Skeletal muscle cell (primary cell): ENCODE results near the gene RNF149.
"Not testable (repeated sequence)": the region's sequence is repeated elsewhere in the genome, so short reads cannot be mapped to it uniquely, and the experiment has no call there.

Experiments used
- DNase-seq: peaks from one replicate; pipeline ENCODE4 v3.0.0-alpha.2; 2010; ENCODE audit warnings: low read depth
- H3K4me3 ChIP-seq: 2 replicates; pipeline ENCODE4 v1.5.1; 2011; ENCODE audit warnings: low read depth, mild to moderate bottlenecking, control low read depth, low read length, moderate library complexity

The RNF149 gene

GRCh38 chr2:101308432-101309210, at the start of gene RNF149:
Gene RNF149, minus strand, starts transcription at chr2:101308701. Its CDS starts 113 bp downstream, at chr2:101308588.
- peak within 1 kb of the TSS; percentile 75 for H3K4me3 ChIP-seq
- peak; percentile 69 for DNase-seq

DNA sequence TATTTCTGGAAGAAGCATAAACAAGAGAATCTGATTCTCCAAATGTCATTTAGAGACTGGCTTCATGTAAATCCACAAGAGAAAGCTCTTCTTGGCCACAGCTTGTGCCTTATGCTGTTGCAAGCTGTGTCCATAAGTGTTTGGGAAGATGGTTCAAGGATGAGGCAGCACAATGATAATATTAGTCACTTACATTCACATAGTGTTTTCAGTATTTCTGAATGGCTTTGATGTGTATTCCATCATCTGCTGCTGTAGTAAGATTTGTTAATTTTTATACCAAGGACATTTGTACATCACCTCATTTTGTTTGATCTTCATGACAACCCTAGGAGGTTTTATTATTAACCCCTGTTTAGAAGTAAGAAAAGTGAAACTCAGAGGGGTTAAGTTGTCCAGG, 48.9 kb upstream of the RNF149 start:
- no peak for DNase-seq

DNA sequence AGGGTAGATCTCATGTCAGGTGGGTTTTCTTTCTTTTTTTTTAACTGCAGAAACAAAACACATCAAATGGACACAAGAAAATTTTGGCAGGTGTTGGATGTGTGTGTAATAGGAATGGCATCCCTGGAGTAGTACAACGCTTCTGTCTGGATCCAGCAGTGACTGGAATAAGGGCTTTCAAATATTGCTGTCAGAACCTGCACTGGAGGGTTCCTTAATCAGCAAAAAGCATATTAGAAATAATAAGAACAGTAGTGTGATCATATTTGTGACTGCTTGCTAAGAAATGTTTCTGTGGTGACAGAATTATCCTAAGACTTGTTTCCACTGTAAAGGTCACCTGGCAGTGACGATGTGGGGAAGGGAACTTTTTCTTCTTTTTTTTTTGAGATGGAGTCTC, 48.0 kb upstream of the RNF149 start:
- DNase-seq = no peak
- H3K4me3 ChIP-seq = no peak overlapping the region

More for the DNA sequence above, 48.9 kb upstream of the RNF149 start:
- no peak overlapping the region for H3K4me3 ChIP-seq

DNA sequence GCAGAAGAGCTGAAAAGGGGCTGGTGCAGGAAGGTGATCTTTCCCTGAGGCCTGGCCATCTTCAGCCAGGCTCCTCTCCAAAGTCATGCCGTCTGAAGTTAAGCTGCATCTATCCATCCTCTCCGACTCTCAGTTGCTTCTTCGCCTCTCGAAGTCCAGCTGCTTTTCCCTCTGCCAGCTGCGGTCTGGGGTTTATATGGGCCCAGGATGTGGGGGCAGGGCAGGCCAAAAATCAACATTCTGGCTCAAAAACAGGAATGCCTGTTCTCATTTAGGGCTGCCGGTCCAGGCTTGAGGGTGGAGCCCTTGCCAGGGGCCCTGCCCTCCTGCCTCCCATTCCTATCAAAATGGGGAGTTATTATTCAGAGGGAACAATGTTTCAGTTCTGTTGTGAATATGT, 47.6 kb upstream of the RNF149 start:
- no peak for DNase-seq
- H3K4me3 ChIP-seq = no peak overlapping the region

DNA sequence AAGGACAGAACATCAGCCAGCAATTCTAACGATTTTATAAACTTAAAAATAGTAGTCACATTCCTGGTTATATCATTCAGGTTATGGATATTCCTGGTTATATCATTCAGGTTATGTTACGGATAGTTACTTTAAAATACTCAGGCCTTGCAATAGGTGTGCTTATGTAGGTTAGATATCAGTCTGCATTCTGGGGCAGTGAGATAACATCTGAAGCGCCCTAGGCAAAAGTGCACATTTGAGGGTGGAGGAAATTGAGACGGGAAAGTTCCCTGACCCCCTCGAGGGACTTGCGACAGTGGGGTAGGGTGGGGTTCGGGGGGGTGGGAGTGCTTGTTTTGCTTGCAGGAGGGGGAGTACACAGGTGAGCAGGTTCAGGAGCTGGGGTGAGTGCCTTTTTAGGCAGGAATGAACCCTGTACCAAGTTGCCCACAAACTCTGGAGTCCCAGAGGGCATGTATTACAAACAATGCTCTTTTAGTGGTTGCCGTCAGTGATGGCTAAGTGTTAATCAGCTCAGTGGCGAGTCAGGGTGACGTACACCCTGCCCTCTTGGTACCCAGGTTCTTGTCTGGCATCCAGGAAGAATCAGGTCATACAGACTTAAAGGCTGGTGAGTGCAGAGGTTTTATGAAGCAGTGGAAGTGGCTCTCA, 47.0 kb upstream of the RNF149 start:
- H3K4me3 ChIP-seq = no peak overlapping the region
- no peak for DNase-seq

DNA sequence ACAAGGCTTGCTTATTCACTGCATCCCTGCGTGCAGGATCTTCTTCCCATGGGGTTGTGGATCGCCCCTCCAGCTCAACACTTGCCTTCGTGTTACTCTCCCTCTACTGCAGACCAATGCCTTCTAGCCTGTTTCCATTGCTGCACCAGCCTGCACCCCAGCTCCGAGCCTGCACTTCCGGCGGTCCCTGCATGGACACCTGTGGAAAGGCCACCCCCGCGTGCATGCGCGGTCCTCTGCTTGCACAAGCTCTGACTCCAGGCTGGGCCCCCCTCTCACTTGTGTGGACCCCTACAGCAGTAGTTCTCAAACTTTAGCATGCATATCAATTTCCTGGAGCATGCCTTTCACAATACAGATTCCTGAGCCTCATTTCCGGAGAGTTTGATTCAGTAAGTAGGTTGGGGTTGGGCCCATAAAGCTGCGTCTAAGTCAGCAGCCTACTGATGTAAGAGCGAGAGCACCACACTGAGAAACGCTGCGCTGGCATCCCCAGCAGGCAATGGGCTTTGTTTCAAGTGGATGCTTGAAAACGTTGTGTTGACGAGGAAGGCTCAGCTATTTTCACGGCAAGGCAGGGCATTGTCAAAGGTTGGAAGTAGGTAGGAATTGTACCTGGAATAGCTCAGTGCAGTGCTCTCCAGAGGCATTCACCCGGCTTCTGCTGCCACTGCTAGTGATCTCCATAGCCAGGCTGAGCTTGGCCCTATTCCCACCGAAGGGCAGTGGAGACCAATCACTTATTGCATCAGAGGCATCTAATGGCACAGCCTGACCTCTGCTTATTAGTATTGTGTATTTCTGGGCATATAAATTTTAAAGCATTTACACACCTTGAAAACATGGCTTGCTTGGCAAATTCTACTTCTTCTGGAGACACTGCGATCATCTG, 46.2 kb upstream of the RNF149 start:
- no peak for DNase-seq
- no peak overlapping the region for H3K4me3 ChIP-seq

DNA sequence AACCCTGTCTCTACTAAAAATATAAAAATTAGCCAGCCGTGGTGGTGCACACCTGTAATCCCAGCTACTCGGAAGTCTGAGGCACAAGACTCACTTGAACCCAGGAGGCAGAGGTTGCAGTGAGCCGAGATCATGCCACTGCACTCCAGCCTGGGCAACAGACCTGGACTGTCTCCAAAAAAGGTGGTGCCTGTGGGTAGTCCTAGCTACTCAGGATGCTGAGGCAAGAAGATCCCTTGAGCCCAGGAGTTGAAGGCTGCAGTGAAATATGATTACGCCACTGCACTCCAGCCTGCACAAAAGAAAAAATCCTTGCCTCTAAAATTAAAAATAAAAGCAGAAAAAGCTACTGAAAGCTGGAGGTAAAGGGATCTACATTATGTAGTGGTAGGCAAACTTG, 44.1 kb upstream of the RNF149 start:
- DNase-seq = not testable (repeated sequence)

DNA sequence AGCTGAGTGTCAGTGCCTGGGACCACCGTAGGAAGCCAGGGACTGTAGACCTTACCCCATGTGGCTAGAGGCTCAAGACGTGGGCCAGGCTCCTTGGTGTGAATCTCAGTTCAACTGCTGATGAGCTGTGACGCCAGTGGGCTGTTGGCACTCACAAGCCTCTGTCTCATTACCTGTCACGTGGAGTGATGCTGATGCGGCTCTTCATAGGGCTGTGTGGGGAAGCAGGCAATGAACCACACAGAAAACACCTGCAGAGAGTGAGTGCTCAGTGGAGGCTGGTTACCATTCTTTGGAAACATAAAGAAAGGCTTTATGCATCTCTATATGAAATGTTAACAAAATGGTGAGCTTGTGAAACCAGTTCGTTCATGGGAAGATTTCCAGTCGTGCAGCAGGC, 42.7 kb upstream of the RNF149 start:
- no peak overlapping the region for H3K4me3 ChIP-seq
- DNase-seq = no peak

More for the DNA sequence above, 44.1 kb upstream of the RNF149 start:
- H3K4me3 ChIP-seq = not testable (repeated sequence)

DNA sequence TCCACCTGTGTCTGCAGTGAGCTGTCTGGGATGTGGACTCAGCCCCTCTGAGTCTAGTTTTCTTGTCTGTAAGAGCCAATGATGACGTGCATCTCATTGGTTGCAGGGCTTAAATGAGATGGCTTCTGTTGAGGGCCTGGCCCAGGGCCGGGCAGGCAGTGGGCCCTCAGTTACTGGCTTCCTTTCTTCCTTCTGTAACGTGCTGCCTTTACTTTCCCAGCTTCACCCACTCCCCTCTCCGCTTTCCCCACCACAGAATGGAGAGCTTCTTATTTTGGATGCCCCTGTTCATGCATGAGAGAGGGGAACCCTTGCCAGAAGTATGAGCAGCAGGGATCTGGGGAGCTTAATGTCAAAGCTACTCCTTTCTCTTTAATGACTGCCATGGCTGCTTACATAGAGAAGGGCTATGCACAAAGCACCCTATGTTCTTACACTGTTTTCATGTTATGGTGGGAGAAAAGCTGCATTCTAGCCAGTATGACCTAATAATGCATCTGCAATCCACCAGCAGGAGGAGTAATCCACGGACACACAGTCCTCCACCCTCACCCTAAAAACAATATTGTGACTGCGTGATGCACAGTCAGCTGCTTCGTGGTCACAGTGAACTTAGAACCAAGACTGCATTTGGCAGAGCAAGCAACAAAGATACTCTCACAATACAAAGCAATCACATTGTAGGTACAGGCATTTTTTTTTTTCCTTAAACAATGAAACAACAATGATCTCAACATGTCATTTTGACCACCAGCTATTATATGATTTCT, 41.6 kb upstream of the RNF149 start:
- H3K4me3 ChIP-seq = no peak overlapping the region
- peak; percentile 45 for DNase-seq

DNA sequence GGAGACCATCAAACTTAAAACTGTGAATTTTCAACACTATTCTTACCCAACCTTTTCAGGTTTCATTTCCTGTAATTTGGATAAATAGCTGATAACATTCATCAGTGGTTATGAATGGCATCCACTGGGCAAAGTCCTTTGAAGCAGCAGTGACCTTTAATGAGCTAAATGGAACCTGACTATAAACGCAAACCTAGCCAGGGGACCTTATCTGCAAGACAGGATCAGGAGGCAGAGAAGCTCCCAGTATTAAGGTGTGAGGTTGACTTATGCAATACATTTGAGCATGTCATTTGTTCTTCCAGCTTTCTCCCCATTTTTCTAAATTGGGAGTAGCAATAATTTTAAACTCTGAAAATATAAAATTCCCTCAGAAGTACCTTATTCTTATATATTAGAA, 40.4 kb upstream of the RNF149 start:
- no peak overlapping the region for H3K4me3 ChIP-seq
- no peak for DNase-seq

GRCh38 chr2:101346909-101347308, 38.4 kb upstream of the RNF149 start:
- no peak overlapping the region for H3K4me3 ChIP-seq
- DNase-seq = no peak

DNA sequence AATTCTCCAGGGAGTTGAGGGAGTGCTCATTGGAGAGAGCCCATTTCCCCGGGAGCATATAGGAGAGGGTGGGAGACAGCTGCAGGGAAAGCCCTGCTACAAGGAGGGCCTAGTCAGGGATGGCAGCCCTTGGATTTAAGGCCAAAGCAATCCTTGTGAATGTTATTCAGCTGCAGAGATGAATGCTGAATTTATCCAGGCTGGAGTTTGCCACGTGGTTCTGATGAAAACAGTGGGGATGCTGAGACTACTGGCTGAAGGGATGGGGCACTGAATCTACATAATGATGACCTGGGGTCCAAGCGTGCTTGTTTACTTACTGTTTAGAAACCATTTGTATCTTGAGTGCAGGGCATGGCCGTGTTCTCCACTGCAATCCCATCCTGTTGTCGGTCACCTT, 35.6 kb upstream of the RNF149 start:
- H3K4me3 ChIP-seq = no peak overlapping the region
- no peak for DNase-seq

DNA sequence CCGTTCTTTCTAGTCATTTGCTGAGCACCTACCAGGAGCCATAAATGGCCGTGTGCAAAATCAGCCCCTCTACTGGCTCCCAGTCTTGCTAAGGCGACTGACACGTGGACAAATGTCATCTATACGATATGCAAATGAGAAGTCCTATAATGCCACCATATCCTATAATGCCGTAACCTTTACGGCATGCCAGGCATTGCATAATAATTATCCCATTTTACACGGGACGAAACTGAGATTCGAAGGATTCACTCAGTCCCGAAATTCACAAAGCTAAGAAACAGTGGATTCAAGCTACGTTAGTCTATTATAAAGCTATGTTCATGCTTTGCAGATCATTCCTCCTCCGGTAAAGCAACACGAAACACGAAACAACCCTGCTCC, 34.1 kb upstream of the RNF149 start:
- H3K4me3 ChIP-seq = no peak overlapping the region
- no peak for DNase-seq

DNA sequence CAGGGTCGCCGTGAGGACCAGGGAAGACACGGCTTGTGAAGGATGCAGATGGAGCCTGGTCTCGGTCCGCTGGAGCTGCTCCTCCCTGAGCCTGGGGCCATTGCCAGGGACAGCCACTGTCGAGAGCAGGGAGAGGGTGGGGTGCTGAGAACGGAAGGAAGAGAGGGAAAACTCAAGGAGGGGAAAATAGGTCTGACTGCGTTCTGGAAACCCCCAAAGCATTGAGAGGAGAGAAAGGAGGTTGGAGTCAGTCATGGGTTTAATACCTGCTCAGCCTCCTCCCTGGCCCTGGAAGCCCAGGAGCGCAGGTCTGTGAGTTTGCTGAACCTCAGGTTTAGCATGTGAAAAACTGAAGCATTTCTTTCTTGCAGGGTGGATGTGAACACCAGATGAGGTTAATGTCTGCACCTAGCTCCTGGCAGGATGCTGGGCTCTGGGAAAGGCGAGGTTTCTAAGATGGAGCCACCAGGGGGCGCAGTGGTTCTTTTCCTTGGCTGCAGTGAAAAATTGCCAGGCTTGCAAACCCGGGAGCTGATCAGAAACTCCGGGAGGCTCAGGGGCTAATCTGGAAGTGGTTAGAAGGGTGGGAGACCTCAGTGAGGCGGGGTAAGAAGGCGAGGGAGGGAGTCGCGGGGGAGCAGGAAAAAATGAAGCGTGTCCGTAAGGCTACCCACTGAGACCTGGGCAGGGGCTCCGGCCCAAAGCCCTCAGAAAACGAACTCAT, 33.6 kb upstream of the RNF149 start:
- DNase-seq = no peak
- H3K4me3 ChIP-seq = no peak overlapping the region

DNA sequence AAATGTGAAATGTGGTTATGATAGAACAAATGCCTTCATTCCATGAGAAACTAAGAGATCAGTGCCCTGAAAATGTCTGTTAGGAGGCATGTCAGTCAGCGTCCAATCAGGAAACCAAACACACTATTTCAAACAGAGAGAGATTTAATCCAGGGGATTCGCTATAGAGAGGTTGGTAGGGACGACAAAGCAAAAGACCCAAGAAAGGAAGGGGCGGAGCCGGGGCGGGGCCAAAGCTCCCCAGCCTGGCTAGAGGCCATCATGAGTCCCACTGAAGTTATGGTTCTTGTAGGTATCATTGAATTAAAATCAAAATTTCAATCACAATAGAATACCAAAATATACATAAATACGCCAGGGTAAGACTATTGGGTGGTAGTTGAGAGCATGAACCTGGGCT, 32.9 kb upstream of the RNF149 start:
- H3K4me3 ChIP-seq = no peak overlapping the region
- no peak for DNase-seq

GRCh38 chr2:101340141-101340551, 31.6 kb upstream of the RNF149 start:
- DNase-seq = no peak
- no peak overlapping the region for H3K4me3 ChIP-seq

- DNase-seq = no peak
- no peak overlapping the region for H3K4me3 ChIP-seq
These were observed 30.9 kb upstream of the RNF149 start for GRCh38 chr2:101339266-101339880.

GRCh38 chr2:101337877-101338276, 29.4 kb upstream of the RNF149 start:
- H3K4me3 ChIP-seq = no peak overlapping the region
- no peak for DNase-seq
